PC-9 (cell line): ENCODE data around the gene COL16A1. TPM values are rescaled to one million over a fixed set of nuclear protein-coding genes. Genes with fewer than 3 reads are reported as not detected.

Experiments used
- BruUV-seq: library from RNA; stranded (reverse); fragments of 400-500 nt; replicated peaks from 2 replicates; lab custom pipeline; 2021; lab: Mats Ljungman, UMichigan
- CTCF ChIA-PET: fragments of 300-600 bp; sonication (Branson Sonifier 250); formaldehyde crosslinking; loops from one replicate; lab custom pipeline; 2022; ENCODE audit warnings: antibody characterized with exemption; lab: Charles Lee
- POLR2A ChIA-PET: fragments of 300-600 bp; sonication (Branson Sonifier 250); formaldehyde crosslinking; loops from one replicate; lab custom pipeline; 2022; ENCODE audit warnings: antibody characterized with exemption; ENCODE audit not compliant: unreplicated experiment; lab: Charles Lee
- DNase-seq, 2 experiments: peaks; one replicate each; pipeline versions ENCODE4 v3.0.0 to v3.0.0-alpha.2; 2015 to 2022; ENCODE audit warnings: mixed read lengths in 1 of 2
- H2AFZ ChIP-seq: fragments of 200-600 bp; sonication (generic); 2 replicates; pipeline ENCODE4 v1.8.1; 2017; ENCODE audit warnings: antibody characterized with exemption
- H3F3A ChIP-seq: fragments of 200-600 bp; sonication (generic); 2 replicates; pipeline ENCODE4 v1.8.1; 2017; ENCODE audit warnings: antibody characterized with exemption, mild to moderate bottlenecking, low read depth; ENCODE audit not compliant: insufficient read depth
- H3K27ac ChIP-seq: fragments of 200-600 bp; sonication (generic); 2 replicates; pipeline ENCODE4 v1.6.1; 2016; ENCODE audit warnings: mixed run types
- H3K27me3 ChIP-seq: fragments of 200-600 bp; sonication (generic); 2 replicates; pipeline ENCODE4 v1.6.1; 2016; ENCODE audit warnings: low read depth, mixed run types; ENCODE audit not compliant: insufficient read depth
- H3K36me3 ChIP-seq: fragments of 200-600 bp; sonication (generic); 2 replicates; pipeline ENCODE4 v1.6.1; 2016; ENCODE audit warnings: low read depth, mixed run types
- H3K4me1 ChIP-seq: fragments of 200-600 bp; sonication (generic); replicated peaks from 2 replicates; pipeline ENCODE4 v1.6.1; 2016; ENCODE audit warnings: mixed run types; ENCODE audit not compliant: insufficient read depth
- H3K4me2 ChIP-seq: fragments of 200-600 bp; sonication (generic); 2 replicates; pipeline ENCODE4 v1.6.1; 2017; ENCODE audit warnings: mixed run types
- H3K4me3 ChIP-seq: fragments of 200-600 bp; sonication (generic); 2 replicates; pipeline ENCODE4 v1.6.1; 2016; ENCODE audit warnings: mixed run types
- H3K79me2 ChIP-seq: fragments of 200-600 bp; sonication (generic); 2 replicates; pipeline ENCODE4 v1.6.1; 2017; ENCODE audit warnings: low read depth, mixed run types
- H3K9me2 ChIP-seq: fragments of 200-600 bp; sonication (generic); 2 replicates; pipeline ENCODE4 v1.8.1; 2017; ENCODE audit warnings: mild to moderate bottlenecking; ENCODE audit not compliant: insufficient read depth
- H3K9me3 ChIP-seq: fragments of 200-600 bp; sonication (generic); 2 replicates; pipeline ENCODE4 v1.8.1; 2016; ENCODE audit warnings: low read depth; ENCODE audit not compliant: insufficient read depth
- H4K20me1 ChIP-seq: fragments of 200-600 bp; sonication (generic); 2 replicates; pipeline ENCODE4 v1.8.1; 2017; ENCODE audit not compliant: insufficient read depth
- EZH2 ChIP-seq: fragments of 200-600 bp; sonication (generic); IDR thresholded peaks from 2 replicates; pipeline ENCODE4 v1.8.0; 2017; ENCODE audit warnings: antibody characterized with exemption, low read depth
- intact Hi-C: fragments of 100-400 bp; cut with micrococcal nuclease; formaldehyde crosslinking; loops from one replicate; pipeline ENCODE4 v1.10.0; 2022; ENCODE audit not compliant: unreplicated experiment
- total RNA-seq: library from RNA; stranded (reverse); gene quantifications from 2 replicates; pipeline ENCODE4 v1.2.3, GENCODE V29; 2021
- TF ChIP-seq, protein P1 (sequence below): fragments of 200-600 bp; sonication (generic); conservative IDR thresholded peaks from 2 replicates; pipeline ENCODE4 v1.6.1; 2017; ENCODE audit warnings: mixed run types, antibody characterized with exemption, mild to moderate bottlenecking, moderate library complexity

COL16A1 gene
- total RNA-seq, 1 experiment from 2014 or later: 4.8 TPM

DNA sequence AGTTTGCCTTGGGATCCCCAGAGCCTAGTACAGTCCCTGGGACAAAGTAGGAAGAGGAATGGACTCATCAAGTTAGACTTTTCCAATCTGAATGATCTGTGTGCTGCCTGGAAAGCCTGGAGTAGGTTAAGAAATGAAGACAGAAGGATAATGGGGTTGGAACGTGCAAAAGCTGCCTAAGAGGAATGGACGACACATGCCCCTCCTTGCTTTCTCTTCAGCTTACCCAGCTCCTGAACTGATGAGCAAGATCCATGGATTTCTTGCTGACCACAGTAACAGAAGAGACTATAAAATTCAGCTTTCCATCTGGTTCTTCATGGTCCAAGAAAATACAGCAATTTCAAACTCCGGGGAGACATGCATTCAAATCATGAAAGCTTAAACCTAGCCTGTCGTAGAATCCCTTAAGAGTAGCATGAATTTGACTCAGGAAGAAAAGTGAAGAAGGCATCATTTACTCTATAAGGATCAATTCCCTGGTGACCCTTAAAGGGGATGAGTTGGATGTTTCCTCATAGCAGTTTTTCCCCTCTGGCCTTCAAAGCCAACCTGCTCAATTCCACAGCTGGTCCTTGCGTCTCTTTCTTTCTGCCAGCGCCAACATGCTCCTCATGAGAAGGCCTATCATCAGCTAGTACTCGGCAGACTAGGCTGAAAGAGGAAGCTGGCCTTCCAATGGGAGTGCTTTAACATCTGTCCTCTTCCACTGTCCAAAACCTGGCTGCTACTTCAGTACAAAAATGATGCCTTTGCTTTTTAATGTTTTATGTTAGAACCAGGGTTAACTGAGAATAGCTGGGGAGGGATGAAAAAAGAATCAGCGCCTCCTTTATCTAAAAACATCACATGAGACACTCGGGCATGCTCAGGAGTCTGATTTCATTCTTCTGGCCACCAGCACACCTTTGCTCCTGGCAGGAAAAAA lies 53.4 kb downstream of the COL16A1 start:
- no peak overlapping the region for H3K4me2 ChIP-seq
- H4K20me1 ChIP-seq: no peaks in the 10 kb centered on the region
- POLR2A ChIA-PET: interaction anchor here (0.6 kb wide), 1 partner anchor 40 kb away, joined by 3 read pairs; no protein-coding TSS in a partner anchor
- no TSS peak for BruUV-seq
- H2AFZ ChIP-seq: no peak overlapping the region
- H3K79me2 ChIP-seq: peaks cover 10% of the 10 kb centered on the region; the same call in 1 of the 2 replicates
- H3K4me3 ChIP-seq: no peak overlapping the region
- H3K9me2 ChIP-seq: no peaks in the 10 kb centered on the region
- intact Hi-C loops: no loop called here
- TF ChIP-seq, protein P1, sequence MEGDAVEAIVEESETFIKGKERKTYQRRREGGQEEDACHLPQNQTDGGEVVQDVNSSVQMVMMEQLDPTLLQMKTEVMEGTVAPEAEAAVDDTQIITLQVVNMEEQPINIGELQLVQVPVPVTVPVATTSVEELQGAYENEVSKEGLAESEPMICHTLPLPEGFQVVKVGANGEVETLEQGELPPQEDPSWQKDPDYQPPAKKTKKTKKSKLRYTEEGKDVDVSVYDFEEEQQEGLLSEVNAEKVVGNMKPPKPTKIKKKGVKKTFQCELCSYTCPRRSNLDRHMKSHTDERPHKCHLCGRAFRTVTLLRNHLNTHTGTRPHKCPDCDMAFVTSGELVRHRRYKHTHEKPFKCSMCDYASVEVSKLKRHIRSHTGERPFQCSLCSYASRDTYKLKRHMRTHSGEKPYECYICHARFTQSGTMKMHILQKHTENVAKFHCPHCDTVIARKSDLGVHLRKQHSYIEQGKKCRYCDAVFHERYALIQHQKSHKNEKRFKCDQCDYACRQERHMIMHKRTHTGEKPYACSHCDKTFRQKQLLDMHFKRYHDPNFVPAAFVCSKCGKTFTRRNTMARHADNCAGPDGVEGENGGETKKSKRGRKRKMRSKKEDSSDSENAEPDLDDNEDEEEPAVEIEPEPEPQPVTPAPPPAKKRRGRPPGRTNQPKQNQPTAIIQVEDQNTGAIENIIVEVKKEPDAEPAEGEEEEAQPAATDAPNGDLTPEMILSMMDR: no peak
- no peak for TF ChIP-seq EZH2
- peaks cover 15% of the 10 kb centered on the region for H3K4me1 ChIP-seq
- no peak overlapping the region for H3K27ac ChIP-seq
- peaks cover 33% of the 10 kb centered on the region for H3F3A ChIP-seq
- no peaks in the 10 kb centered on the region for H3K27me3 ChIP-seq
- H3K9me3 ChIP-seq: no peaks in the 10 kb centered on the region
- H3K36me3 ChIP-seq: no peaks in the 10 kb centered on the region
- CTCF ChIA-PET: no interaction called here
- DNase-seq: no peak

DNA sequence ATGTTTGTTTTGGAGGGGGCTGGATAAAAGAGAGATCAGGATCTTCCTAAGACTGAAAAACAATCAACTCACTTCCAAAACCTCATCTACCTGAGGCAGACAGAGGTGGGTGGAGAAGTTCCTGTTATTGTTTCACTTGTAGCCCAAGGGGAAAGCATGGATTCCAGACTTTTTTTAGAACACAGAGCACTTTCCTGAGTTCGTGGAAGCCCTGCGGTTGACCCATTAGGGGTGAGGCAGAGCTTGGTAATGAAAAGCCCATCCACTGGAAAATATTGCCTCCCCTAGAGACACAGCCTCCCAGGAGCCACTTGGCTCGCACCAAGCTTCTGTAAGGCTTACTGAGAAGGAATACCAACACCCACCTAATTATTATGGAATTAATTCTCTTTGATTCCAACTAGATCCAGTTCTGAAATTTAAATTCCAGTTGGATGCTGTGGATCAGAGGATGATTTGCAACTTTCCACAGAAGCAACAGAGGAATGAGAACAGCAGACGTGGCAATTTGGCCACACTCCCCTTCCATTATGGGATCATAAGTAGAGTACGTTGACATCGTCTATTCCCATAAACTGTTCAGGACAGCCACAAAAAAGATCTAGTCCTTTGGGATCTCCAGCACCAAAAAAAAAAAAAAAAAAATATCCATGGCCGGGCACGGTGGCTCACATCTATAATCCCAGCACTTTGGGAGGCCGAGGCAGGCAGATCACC lies 55.0 kb downstream of the COL16A1 start:
- no TSS peak for BruUV-seq
- intact Hi-C loops: loop anchor here (5.0 kb wide), 1 partner anchor 71 kb away; the partner anchor contains the start of gene TINAGL1
- Histone ChIP-seq H4K20me1 (no peaks in the 10 kb centered on the region), H2AFZ (no peak overlapping the region), H3K4me3 (no peak overlapping the region), H3K27me3 (no peaks in the 10 kb centered on the region), H3K4me2 (no peak overlapping the region), H3K9me2 (no peaks in the 10 kb centered on the region), H3K36me3 (no peaks in the 10 kb centered on the region), H3K4me1 (peaks cover 18% of the 10 kb centered on the region), H3F3A (peaks cover 39% of the 10 kb centered on the region), H3K27ac (no peak overlapping the region), H3K9me3 (no peaks in the 10 kb centered on the region), H3K79me2 (peaks cover 18% of the 10 kb centered on the region)
- POLR2A ChIA-PET: no interaction called here
- TF ChIP-seq, protein P1: no peak
- TF ChIP-seq EZH2: no peak
- CTCF ChIA-PET: no interaction called here
- no peak for DNase-seq

DNA sequence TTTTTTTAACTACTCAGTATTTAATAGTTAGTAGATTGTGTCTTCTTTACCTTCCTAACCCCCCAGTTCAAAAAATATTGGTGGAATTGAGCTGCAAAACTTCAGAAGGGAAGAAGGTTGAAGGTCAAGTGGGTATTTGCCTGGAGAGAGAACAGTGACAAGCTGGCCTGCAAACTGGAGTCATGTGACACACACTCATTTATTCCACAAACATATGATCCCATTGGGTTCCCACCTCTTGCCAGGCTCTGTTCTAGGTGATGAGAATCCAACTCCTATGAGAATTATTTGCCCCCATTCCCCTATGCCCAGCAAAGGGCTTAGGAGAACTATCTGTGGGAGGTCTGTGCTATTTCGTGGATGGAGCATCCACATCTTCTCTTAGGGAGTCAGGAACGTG lies 55.6 kb downstream of the COL16A1 start:
- H3K4me1 ChIP-seq: peaks cover 24% of the 10 kb centered on the region
- H2AFZ ChIP-seq: no peak overlapping the region
- DNase-seq: no peak
- intact Hi-C loops: loop anchor here (5.0 kb wide), 1 partner anchor 71 kb away; the partner anchor contains the start of gene TINAGL1
- no peaks in the 10 kb centered on the region for H3K36me3 ChIP-seq
- no peak overlapping the region for H3K4me2 ChIP-seq
- CTCF ChIA-PET: no interaction called here
- no peaks in the 10 kb centered on the region for H3K27me3 ChIP-seq
- no peak overlapping the region for H3K27ac ChIP-seq
- POLR2A ChIA-PET: no interaction called here
- H3K79me2 ChIP-seq: peaks cover 24% of the 10 kb centered on the region
- BruUV-seq: no TSS peak
- H3K4me3 ChIP-seq: no peak overlapping the region
- TF ChIP-seq, protein P1: no peak
- TF ChIP-seq EZH2: no peak
- H3K9me2 ChIP-seq: no peaks in the 10 kb centered on the region
- peaks cover 39% of the 10 kb centered on the region for H3F3A ChIP-seq
- H3K9me3 ChIP-seq: no peaks in the 10 kb centered on the region
- no peaks in the 10 kb centered on the region for H4K20me1 ChIP-seq
